GM18951 (cell line): ENCODE measurements around the gene ADD1.
A peak's percentile ranks its signal among the peaks of the same experiment; 100 is the strongest.

ENCODE experiments used
- POLR2A ChIP-seq: IDR thresholded peaks from 4 replicates; pipeline ENCODE4 v1.6.1; 2011; ENCODE audit warnings: mild to moderate bottlenecking; ENCODE audit not compliant: insufficient read length, insufficient read depth; ENCODE audit errors: extremely low read depth
- in situ Hi-C: fragments of 300-500 bp; cut with MboI; formaldehyde crosslinking; loops from one replicate; pipeline ENCODE4 v1.12.0; 2022; ENCODE audit warnings: low sequenced_read_pairs, mixed read lengths, inconsistent platforms; ENCODE audit not compliant: unreplicated experiment

The ADD1 gene

DNA sequence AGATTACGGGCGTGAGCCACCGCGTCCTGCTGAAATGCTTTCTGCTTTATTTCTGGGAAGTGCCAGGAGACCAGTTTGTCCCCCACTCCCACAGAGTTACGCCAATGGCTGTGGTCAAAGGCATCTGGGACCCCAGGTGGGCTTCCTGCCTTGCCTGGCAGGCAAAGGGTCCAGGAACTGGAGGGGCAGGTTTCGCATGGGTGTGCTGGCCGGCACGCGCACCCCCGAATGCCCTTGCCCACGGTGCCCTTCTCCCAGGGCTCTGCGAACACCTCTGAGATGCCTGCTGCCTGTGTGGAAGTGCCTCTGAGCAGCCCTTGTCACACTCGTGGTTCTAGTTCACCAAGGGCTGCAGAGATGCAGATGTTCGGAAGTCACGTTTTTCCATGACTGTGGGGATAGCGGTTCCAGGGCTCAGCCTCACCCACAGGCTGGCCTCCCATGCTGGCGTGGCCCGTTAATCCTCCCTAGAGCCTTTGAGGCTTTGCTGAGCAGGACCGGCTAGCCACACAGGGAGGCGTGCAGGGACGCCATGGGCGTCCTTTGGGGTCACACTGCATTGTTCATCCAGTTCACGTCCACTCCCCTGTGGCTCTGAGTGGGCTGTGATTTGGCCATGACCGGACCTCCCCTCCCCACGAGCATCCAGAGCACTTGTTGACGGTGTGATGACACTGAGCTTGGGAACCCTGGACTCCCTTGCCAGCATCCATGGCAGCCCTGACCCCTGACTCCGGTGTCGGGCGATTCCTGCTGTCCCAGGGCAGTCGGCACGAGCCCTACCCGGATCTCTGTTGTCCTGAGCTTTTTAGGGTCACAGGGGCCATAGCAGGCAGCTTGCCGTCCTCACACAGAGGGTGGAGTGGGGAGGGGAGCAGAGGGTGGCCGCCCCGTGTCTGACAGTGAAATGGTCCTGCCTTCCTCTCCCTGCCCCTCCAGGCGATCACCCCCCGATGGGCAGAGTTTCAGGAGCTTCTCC, 12.7 kb upstream of the ADD1 start:
- in situ Hi-C loops: no loop called here
- TF ChIP-seq POLR2A: no peak

GRCh38 chr4:2831611-2832308, 11.9 kb upstream of the ADD1 start:
- in situ Hi-C loops: no loop called here
- no peak for TF ChIP-seq POLR2A

GRCh38 chr4:2832309-2832980, 11.2 kb upstream of the ADD1 start:
- in situ Hi-C loops: no loop called here
- no peak for TF ChIP-seq POLR2A

DNA sequence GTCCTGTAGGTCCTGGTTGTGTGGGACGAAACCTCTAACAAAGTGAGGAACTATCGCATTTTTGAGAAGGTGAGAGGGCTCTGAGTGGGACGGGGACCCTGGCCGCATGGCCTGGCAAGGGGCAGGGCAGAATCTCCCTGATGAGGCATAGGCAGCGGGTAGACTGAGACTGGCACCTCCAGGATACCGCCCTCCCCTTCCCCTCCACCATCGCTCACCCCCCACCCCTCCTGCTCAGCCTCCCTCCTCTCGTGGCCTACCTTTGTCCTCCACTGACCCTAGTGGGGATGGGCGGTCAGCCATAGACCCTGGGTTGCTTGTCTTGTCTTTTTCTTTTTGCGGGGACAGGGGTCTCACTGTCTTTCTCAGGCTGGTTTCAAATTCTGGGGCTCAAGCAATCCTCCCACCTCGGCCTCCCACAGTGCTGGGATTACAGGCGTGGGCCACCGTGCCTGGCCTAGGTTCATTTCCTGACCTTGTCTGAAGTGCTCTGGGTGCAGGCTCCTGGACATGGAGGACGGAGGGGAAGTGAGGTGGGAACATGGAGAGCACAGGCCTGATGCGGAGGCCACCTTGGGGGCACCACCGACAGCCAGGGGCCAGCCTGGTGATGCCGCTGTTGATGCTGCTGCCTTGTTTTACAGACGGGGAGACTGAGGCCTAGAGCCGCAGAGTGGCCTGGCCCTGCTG, 10.5 kb upstream of the ADD1 start:
- no peak for TF ChIP-seq POLR2A
- in situ Hi-C loops: no loop called here

DNA sequence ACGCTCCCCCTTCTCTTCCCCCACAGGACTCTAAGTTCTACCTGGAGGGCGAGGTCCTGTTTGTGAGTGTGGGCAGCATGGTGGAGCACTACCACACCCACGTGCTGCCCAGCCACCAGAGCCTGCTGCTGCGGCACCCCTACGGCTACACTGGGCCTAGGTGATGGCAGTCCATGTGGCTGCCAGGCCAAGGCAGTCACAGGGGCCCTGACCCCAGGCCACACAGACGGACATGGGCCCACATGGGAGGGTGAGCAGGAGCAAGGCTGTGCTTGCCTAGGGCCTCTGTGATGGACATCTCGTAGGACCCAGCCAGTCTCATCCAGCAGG, 10.0 kb upstream of the ADD1 start:
- peak; percentile 22 for TF ChIP-seq POLR2A

GRCh38 chr4:2834001-2834921, 9.4 kb upstream of the ADD1 start:
- in situ Hi-C loops: no loop called here
- TF ChIP-seq POLR2A: peak; percentile 8

More for the DNA sequence above, 10.0 kb upstream of the ADD1 start:
- in situ Hi-C loops: no loop called here

DNA sequence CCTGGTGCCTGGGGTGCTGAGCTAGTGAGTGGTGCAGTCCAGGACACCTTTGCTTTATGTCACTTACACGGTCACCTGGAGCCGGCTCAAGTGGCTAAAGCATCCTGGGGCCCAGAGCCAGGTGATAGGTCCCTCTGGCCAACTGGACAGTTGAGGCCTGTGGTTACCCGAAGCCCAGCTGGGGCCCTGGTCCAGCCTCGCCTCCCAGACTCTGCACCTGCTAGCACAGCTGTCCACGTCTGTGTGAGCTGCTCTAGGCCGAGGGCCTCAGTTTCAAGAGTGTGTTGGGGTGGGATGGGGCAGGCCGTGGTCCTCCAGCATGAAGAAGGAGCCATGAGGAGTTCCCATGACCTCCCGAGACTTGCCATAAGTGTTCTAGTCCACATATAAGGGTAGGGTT, 7.7 kb upstream of the ADD1 start:
- TF ChIP-seq POLR2A: no peak
- in situ Hi-C loops: no loop called here

- in situ Hi-C loops: no loop called here
- TF ChIP-seq POLR2A: no peak
Measured at GRCh38 chr4:2836391-2836859, 7.2 kb upstream of the ADD1 start.

DNA sequence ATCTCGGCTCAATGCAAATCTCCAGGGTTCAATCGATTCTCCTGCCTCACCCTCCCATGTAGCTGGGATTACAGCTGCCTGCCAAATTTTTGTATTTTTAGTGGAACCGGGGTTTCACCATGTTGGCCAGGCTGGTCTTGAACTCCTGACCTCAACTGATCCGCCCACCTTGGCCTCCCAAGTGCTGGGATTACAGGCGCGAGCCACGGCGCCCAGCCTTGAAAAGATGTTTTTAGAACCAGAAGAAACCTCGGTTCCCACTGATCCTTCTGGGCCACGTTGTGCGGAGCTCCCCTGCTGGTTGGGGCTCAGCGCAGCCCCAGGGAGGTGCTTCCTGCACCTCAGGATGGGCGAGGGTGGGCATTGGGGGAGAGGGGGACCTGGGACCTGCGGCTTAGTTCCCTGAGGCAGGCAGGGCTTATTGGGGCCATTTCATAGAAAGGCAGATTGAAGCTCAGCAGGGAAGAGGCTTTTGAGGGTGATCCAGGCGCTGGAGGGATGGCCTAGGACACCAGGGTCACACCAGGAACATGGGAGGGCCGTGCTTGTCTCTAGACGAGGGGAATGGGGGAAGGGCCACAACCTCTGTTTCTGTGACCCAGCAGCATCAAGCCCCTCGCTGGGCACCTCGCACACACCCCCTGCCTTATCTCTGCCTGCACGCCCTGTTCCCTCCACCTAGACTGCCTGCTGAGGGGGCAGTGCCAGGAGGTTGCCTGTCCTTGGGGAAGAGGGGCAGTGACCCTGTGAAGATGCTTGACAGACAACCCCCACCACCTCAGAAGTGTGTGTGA, 6.3 kb upstream of the ADD1 start:
- no peak for TF ChIP-seq POLR2A
- in situ Hi-C loops: no loop called here

- peak; percentile 40 for TF ChIP-seq POLR2A
- in situ Hi-C loops: no loop called here
Measured at GRCh38 chr4:2837904-2838496, 5.6 kb upstream of the ADD1 start.

DNA sequence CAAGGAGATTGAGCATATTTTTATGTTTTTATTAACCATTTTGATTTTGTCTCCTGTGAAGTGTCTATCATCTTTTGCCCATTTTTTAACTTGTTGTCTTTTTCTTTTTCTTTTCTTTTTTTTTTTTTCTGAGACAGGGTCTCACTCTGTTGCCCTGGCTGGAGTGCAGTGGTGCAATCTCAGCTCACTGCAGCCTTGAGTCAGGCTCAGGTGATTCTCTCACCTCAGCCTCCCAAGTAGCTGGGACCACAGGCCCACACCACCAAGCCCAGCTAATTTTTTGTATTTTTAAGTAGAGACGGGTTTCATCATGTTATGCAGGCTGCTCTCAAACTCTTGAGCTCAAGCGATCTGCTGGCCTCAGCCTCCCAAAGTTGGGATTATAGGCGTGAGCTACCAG, 4.6 kb upstream of the ADD1 start:
- no peak for TF ChIP-seq POLR2A
- in situ Hi-C loops: no loop called here
